Central memory CD4-positive, alpha-beta T cell (primary cell): ENCODE results near the gene KLK2.
"Not testable (repeated sequence)": the region's sequence is repeated elsewhere in the genome, so short reads cannot be mapped to it uniquely, and the experiment has no call there.

ENCODE experiments used
- DNase-seq: peaks from one replicate; pipeline ENCODE4 v3.0.0; 2022

KLK2 gene

GRCh38 chr19:50896089-50896590 lies 22.9 kb downstream of the KLK2 start:
- not testable (repeated sequence) for DNase-seq

- no peak for DNase-seq
These were observed 23.5 kb downstream of the KLK2 start for GRCh38 chr19:50896591-50897190.

- no peak for DNase-seq
These were observed 24.0 kb downstream of the KLK2 start for GRCh38 chr19:50897191-50897607.

- DNase-seq = no peak
These were observed 24.4 kb downstream of the KLK2 start for GRCh38 chr19:50897612-50898011.

- no peak for DNase-seq
These were observed 24.8 kb downstream of the KLK2 start for GRCh38 chr19:50898018-50898417.

- no peak for DNase-seq
These were observed 26.3 kb downstream of the KLK2 start for GRCh38 chr19:50899569-50899968.

- DNase-seq = no peak
These were observed 29.4 kb downstream of the KLK2 start for GRCh38 chr19:50902640-50903039.

- DNase-seq = no peak
These were observed 33.0 kb downstream of the KLK2 start for GRCh38 chr19:50906217-50906616.

GRCh38 chr19:50908336-50908735 lies 35.1 kb downstream of the KLK2 start:
- DNase-seq = no peak

GRCh38 chr19:50909240-50910070 lies 36.2 kb downstream of the KLK2 start:
- DNase-seq = no peak

- no peak for DNase-seq
These were observed 37.5 kb downstream of the KLK2 start for GRCh38 chr19:50910722-50911121.

- no peak for DNase-seq
These were observed 38.2 kb downstream of the KLK2 start, which contains the start of gene KLK4 for GRCh38 chr19:50911206-50912101. KLK4 (minus strand) TSS chr19:50911395; CDS start chr19:50910738, 657 bp downstream.

- DNase-seq = no peak
These were observed 38.9 kb downstream of the KLK2 start for GRCh38 chr19:50912102-50912599.

- DNase-seq = no peak
These were observed 39.8 kb downstream of the KLK2 start for GRCh38 chr19:50912727-50913716.

- no peak for DNase-seq
These were observed 42.8 kb downstream of the KLK2 start for GRCh38 chr19:50916069-50916468.

- DNase-seq = no peak
These were observed 48.4 kb downstream of the KLK2 start for GRCh38 chr19:50921426-50922316.

- peak; percentile 60 for DNase-seq
These were observed 49.1 kb downstream of the KLK2 start for GRCh38 chr19:50922317-50922853.

- DNase-seq = no peak
These were observed 51.3 kb downstream of the KLK2 start for GRCh38 chr19:50924586-50924985.

- DNase-seq = no peak
These were observed 52.5 kb downstream of the KLK2 start for GRCh38 chr19:50925734-50926133.

GRCh38 chr19:50926144-50926543 lies 52.9 kb downstream of the KLK2 start:
- DNase-seq = no peak
